ENCODE measurements around the gene CCDC91. TPM values are rescaled to one million over a fixed set of nuclear protein-coding genes. Genes with fewer than 3 reads are reported as not detected.
A peak's percentile ranks its signal among the peaks of the same experiment; 100 is the strongest.

The CCDC91 gene
- total RNA-seq, 1 donor from 2014 or later = 23.2 TPM

GRCh38 chr12:28237423-28237822 lies 47.2 kb downstream of the CCDC91 start:
- H3K36me3 Mint-ChIP-seq = peaks cover 8% of the 10 kb centered on the region
- H3K27me3 Mint-ChIP-seq = no peaks in the 10 kb centered on the region
- TF ChIP-seq, protein P1, sequence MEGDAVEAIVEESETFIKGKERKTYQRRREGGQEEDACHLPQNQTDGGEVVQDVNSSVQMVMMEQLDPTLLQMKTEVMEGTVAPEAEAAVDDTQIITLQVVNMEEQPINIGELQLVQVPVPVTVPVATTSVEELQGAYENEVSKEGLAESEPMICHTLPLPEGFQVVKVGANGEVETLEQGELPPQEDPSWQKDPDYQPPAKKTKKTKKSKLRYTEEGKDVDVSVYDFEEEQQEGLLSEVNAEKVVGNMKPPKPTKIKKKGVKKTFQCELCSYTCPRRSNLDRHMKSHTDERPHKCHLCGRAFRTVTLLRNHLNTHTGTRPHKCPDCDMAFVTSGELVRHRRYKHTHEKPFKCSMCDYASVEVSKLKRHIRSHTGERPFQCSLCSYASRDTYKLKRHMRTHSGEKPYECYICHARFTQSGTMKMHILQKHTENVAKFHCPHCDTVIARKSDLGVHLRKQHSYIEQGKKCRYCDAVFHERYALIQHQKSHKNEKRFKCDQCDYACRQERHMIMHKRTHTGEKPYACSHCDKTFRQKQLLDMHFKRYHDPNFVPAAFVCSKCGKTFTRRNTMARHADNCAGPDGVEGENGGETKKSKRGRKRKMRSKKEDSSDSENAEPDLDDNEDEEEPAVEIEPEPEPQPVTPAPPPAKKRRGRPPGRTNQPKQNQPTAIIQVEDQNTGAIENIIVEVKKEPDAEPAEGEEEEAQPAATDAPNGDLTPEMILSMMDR (conservative IDR thresholded peaks at IDR 0.05) = peak; percentile 32
- H3K4me1 Mint-ChIP-seq (ENCODE audit: unreplicated experiment) = no peaks in the 10 kb centered on the region
- no peak overlapping the region for H3K27ac Mint-ChIP-seq
- no peaks in the 10 kb centered on the region for H3K9me3 Mint-ChIP-seq
- H3K4me3 Mint-ChIP-seq = no peak overlapping the region
- DNase-seq (ENCODE audit: extremely low spot score, unreplicated experiment) = no peak

- Mint-ChIP-seq H3K36me3 (peaks cover 11% of the 10 kb centered on the region), H3K27ac (no peak overlapping the region), H3K9me3 (no peaks in the 10 kb centered on the region), H3K4me1 (ENCODE audit: unreplicated experiment) (no peaks in the 10 kb centered on the region), H3K27me3 (no peaks in the 10 kb centered on the region), H3K4me3 (no peak overlapping the region)
- no peak for DNase-seq (ENCODE audit: extremely low spot score, unreplicated experiment)
- TF ChIP-seq, protein P1 (conservative IDR thresholded peaks at IDR 0.05) = no peak
Measured at GRCh38 chr12:28239918-28240317, 49.7 kb downstream of the CCDC91 start.

DNA sequence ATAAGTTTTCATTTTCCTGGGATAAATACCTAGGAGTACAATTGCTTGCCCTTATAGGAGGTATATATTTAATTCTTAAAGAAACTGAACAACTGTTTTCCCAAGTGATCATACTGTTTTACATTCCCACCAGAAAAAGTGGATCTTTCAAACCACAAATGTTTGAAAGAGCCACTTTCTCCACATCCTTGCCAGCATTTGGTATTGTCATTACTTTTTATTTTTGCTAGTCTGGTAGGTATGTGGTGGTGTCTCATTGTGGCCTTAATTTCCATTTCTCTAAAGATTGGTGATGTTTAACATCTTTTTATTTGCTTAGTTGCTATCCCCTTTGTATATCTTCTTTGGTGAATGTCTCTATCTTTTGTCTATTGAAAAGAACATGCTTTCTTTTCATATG lies 50.6 kb downstream of the CCDC91 start:
- TF ChIP-seq, protein P1 (conservative IDR thresholded peaks at IDR 0.05) = no peak
- Mint-ChIP-seq H3K9me3 (no peaks in the 10 kb centered on the region), H3K27ac (no peak overlapping the region), H3K4me1 (ENCODE audit: unreplicated experiment) (no peaks in the 10 kb centered on the region), H3K36me3 (peaks cover 11% of the 10 kb centered on the region), H3K27me3 (no peaks in the 10 kb centered on the region), H3K4me3 (no peak overlapping the region)
- DNase-seq (ENCODE audit: extremely low spot score, unreplicated experiment) = no peak

DNA sequence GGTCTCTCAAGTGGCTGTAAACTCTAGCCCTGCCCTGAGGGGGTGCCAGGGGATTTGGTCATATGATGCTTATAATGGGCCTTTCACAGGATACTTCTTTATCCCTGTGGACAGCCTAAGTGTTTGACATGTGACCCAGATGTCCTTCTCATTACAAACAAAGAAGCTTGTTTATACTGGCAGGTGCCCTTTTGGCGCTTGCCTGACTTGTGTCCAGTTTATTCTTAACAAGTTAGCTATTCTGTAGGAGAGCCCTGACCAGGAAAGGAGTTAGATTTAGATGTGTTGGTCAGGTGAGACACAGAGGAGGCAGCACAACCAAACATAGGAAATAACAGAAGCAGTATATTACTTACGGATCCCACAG lies 51.9 kb downstream of the CCDC91 start:
- Mint-ChIP-seq H3K27ac (no peak overlapping the region), H3K9me3 (peaks cover 6% of the 10 kb centered on the region), H3K36me3 (peaks cover 17% of the 10 kb centered on the region), H3K4me3 (no peak overlapping the region), H3K4me1 (ENCODE audit: unreplicated experiment) (no peaks in the 10 kb centered on the region), H3K27me3 (no peaks in the 10 kb centered on the region)
- TF ChIP-seq, protein P1 (conservative IDR thresholded peaks at IDR 0.05) = no peak
- no peak for DNase-seq (ENCODE audit: extremely low spot score, unreplicated experiment)

DNA sequence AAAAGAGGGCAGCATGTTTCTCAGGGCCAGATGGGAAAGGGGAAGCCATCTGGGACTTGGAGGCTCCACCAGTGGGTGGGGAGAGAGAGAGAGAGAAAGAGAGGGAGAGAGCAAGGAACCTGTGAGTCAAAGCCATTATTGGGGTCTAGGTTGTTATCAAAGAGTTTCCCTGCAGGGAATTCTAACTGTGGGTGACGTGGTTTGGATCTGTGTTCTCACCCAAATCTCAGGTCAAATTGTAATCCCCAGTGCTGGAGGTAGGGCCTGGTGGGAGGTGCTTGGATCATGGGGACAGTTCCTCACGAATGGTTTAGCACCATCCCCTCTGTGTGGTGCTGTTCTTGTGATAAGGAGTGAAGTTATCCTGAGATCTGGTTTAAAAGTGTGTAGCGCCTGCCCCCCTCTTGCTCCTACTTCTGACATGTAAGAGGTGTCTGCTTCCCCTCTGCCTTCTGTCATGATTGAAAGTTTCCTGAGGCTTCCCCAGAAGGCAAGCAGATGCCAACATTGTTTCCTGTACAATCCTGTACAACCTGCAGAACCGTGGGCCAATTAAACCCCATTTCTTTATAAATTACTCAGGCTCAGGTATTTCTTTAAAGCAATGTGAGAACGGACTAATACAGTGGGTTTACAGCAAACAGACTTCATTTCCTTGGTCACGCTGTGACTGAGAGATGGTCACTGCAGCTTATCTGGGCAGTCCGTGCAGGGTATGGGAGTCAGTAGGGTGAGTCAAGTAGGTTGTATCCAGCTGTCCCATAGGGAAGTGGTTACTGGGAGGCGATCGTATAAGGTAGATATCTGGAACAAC lies 52.4 kb downstream of the CCDC91 start:
- TF ChIP-seq, protein P1 (conservative IDR thresholded peaks at IDR 0.05) = no peak
- Mint-ChIP-seq H3K27ac (no peak overlapping the region), H3K9me3 (peaks cover 8% of the 10 kb centered on the region), H3K36me3 (peaks cover 14% of the 10 kb centered on the region), H3K27me3 (no peaks in the 10 kb centered on the region), H3K4me3 (no peak overlapping the region), H3K4me1 (ENCODE audit: unreplicated experiment) (no peaks in the 10 kb centered on the region)
- no peak for DNase-seq (ENCODE audit: extremely low spot score, unreplicated experiment)

Measured in type B pancreatic cell (in vitro differentiated cells).